Adrenal gland (tissue), 12 donors: Measurements from ENCODE around the gene PEPD. TPM values are rescaled to one million over a fixed set of nuclear protein-coding genes. Genes with fewer than 3 reads are reported as not detected.

Source experiments
- DNase-seq, 7 donors: peaks; one replicate each; pipeline ENCODE4 v3.0.0-alpha.2; 2019 to 2020
- H3K27ac ChIP-seq, 5 donors: fragments of 200-600 bp; sonication (generic) in 4 of 5; 1 replicate in 3 of 5; 2 replicates in 2 of 5; pipeline versions ENCODE4 v1.5.1 to v1.8.0; 2016 to 2020; ENCODE audit warnings: mild to moderate bottlenecking in 1 of 5
- H3K27me3 ChIP-seq: fragments of 200-600 bp; 2 replicates; pipeline ENCODE4 v1.8.0; 2021
- H3K36me3 ChIP-seq, 2 donors: fragments of 200-600 bp; replicated peaks in 1 of 2; 1 replicate in 1 of 2; 2 replicates in 1 of 2; pipeline versions ENCODE4 v1.5.1 to v1.8.0; 2018 to 2022
- H3K4me1 ChIP-seq, 2 donors: fragments of 200-600 bp; replicated peaks in 1 of 2; 1 replicate in 1 of 2; 2 replicates in 1 of 2; pipeline versions ENCODE4 v1.5.1 to v1.8.0; 2018 to 2021
- H3K4me3 ChIP-seq, 4 donors: fragments of 200-600 bp; sonication (generic) in 3 of 4; one replicate each; pipeline ENCODE4 v1.5.1; 2016 to 2018
- H3K9me3 ChIP-seq, 3 donors: fragments of 200-600 bp; sonication (generic) in 1 of 3; replicated peaks in 1 of 3; 1 replicate in 2 of 3; 2 replicates in 1 of 3; pipeline versions ENCODE4 v1.5.1 to v1.8.0; 2016 to 2021
- POLR2A ChIP-seq, 2 donors: fragments of 450-650 bp; IDR thresholded peaks; one replicate each; pipeline ENCODE4 v1.6.1; 2017; ENCODE audit warnings: antibody characterized with exemption in 2 of 2, mild to moderate bottlenecking in 2 of 2, moderate library complexity in 1 of 2
- WGBS, 4 donors: extraction: QIAGEN DNeasy Blood & Tissue Kit in 2 of 4; methylation state at CpG; one replicate each; pipeline versions ENCODE4 v1.1.5 to v1.1.7; 2013 to 2017; 5-methylcytosine and 5-hydroxymethylcytosine counted together
- intact Hi-C, 2 donors: fragments of 100-400 bp; cut with DNase I; formaldehyde crosslinking; loops; one replicate each; pipeline versions ENCODE4 v1.14.1 to v1.15.0; 2022 to 2023
- polyA plus RNA-seq, 3 donors: library from polyadenylated mRNA; stranded (reverse); fragments of 200-250 nt in 2 of 3; fragments of 350-450 nt in 1 of 3; fragmentation: Illumina TruSeq in 1 of 3; extraction: RNeasy Lipid Tissue Mini Kit (QIAGEN cat#74804) in 1 of 3; gene quantifications; one replicate each; pipeline ENCODE4 v1.2.3, GENCODE V29; 2013 to 2014
- total RNA-seq, 9 donors: library from RNA; depleted of rRNA in 4 of 9; stranded (reverse); fragments of >200 nt in 4 of 9; fragments of 120-200 nt in 1 of 9; fragmentation: NEBNext Ultra II Directional in 1 of 9; extraction: Animal tissue kit (Norgen Biotek cat#: 25700) in 1 of 9; gene quantifications; one replicate each; pipeline versions ENCODE4 v1.1.0 to v1.2.4, GENCODE V29; 2013 to 2023
- TF ChIP-seq, protein P1 (sequence below), 6 experiments: fragments of 450-650 bp in 4 of 6; fragments of 200-600 bp in 2 of 6; sonication (generic) in 1 of 6; IDR thresholded peaks; 1 replicate in 5 of 6; 2 replicates in 1 of 6; pipeline versions ENCODE4 v1.5.1 to v1.8.0; 2016 to 2021; ENCODE audit warnings: antibody characterized with exemption in 6 of 6, mild to moderate bottlenecking in 2 of 6, moderate library complexity in 1 of 6
- donor health status: healthy with polysubstance abuse.
- donor health status: Bipolar disorder and iron deficiency.
- donor health status: DM: yes; HTN: yes; CAD: no.
- donor health status: DM: no; HTN: no; CAD: no.
- donor health status: DM: no; HTN: no; CAD: no.
- donor health status: DM: yes; HTN: yes; CAD: no.

The PEPD gene
- total and polyA plus RNA-seq, 12 donors: 24.4 to 311 (median 116) TPM

DNA sequence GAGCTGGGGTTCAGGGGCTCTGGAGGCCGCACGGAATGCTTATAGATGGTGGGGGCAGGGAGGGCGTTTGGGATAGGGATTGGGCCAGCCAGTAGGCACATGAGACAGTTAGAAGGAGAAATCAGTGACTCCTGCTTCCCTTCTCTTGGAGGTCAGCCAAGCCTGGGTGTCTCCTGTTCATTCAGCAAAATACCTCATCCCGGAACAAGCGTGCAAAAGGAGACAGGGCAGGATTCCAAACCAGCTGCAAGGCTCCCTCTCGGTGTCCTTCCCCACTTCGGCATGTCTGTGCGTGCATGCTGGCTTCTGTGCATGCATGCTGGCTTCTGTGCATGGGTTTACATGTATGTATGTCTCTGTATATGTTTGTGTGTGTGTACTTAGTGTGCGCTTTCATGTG lies 37.3 kb upstream of the PEPD start:
- TF ChIP-seq, protein P1, sequence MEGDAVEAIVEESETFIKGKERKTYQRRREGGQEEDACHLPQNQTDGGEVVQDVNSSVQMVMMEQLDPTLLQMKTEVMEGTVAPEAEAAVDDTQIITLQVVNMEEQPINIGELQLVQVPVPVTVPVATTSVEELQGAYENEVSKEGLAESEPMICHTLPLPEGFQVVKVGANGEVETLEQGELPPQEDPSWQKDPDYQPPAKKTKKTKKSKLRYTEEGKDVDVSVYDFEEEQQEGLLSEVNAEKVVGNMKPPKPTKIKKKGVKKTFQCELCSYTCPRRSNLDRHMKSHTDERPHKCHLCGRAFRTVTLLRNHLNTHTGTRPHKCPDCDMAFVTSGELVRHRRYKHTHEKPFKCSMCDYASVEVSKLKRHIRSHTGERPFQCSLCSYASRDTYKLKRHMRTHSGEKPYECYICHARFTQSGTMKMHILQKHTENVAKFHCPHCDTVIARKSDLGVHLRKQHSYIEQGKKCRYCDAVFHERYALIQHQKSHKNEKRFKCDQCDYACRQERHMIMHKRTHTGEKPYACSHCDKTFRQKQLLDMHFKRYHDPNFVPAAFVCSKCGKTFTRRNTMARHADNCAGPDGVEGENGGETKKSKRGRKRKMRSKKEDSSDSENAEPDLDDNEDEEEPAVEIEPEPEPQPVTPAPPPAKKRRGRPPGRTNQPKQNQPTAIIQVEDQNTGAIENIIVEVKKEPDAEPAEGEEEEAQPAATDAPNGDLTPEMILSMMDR (IDR thresholded peaks at IDR 0.05): no peak
- TF ChIP-seq POLR2A (IDR thresholded peaks at IDR 0.05): no peak
- Histone ChIP-seq H3K9me3 (no peaks in the 10 kb centered on the region), H3K4me1 (no peaks in the 10 kb centered on the region), H3K4me3 (no peak overlapping the region), H3K27me3 (no peaks in the 10 kb centered on the region), H3K36me3 (no peaks in the 10 kb centered on the region), H3K27ac (no peak overlapping the region)
- intact Hi-C loops: no loop called here
- no peak for DNase-seq
- 52 to 57% (median 55%) methylated on average over 7 to 9 of the region's 9 CpGs for WGBS, 4 donors

DNA sequence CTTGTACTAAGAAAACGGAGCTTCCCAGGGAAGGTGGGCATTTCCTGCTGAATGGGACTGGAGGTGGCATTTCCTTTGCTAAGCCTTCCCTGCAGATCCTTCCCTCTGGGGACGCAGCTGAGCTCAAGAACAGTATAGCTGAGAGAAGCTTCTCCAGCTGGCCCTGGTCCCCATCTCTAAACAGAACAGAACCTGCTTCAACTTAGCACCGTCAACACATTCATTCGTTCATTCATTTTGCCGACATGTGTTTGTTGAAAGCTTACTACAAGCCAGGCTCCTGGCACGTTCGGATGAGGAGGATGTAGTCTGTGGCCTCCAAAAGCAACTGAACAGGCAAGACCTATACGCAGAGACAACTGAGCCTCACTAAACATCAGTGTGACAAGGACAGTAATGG lies 36.6 kb upstream of the PEPD start:
- H3K27me3 ChIP-seq: no peaks in the 10 kb centered on the region
- WGBS, 4 donors: 63 to 71% (median 66%) methylated on average over 8 of the region's 8 CpGs
- no peak overlapping the region for H3K27ac ChIP-seq
- no peak overlapping the region for H3K4me3 ChIP-seq
- no peaks in the 10 kb centered on the region for H3K4me1 ChIP-seq
- intact Hi-C loops: no loop called here
- H3K9me3 ChIP-seq: no peaks in the 10 kb centered on the region
- no peak for DNase-seq
- TF ChIP-seq, protein P1 (IDR thresholded peaks at IDR 0.05): no peak
- H3K36me3 ChIP-seq: no peaks in the 10 kb centered on the region

DNA sequence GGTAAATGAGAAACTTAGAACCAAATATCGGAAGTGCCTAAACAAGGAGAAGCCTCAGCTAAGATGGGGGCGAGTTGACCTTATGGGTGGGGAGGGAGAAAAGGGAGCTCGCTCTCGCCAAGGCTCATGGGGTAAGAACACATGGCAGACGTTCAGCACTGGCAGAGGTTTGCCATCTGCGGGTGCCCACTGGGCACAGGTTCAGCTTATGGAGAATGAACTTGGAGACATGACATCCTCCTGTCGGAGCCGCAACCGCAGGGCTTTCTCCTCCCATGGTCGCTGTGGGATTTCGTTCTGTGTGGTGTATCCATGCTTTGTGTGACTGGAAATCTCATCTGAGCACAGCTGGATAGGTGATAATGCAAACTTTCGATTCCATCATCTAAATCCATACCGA lies 36.1 kb upstream of the PEPD start:
- Histone ChIP-seq H3K4me1 (no peaks in the 10 kb centered on the region), H3K27me3 (no peaks in the 10 kb centered on the region), H3K4me3 (no peak overlapping the region), H3K27ac (no peak overlapping the region), H3K36me3 (no peaks in the 10 kb centered on the region), H3K9me3 (no peaks in the 10 kb centered on the region)
- WGBS, 4 donors: 80 to 84% (median 80%) methylated on average over 13 of the region's 13 CpGs
- no peak for TF ChIP-seq POLR2A (IDR thresholded peaks at IDR 0.05)
- TF ChIP-seq, protein P1 (IDR thresholded peaks at IDR 0.05): no peak
- intact Hi-C loops: no loop called here
- DNase-seq: no peak

DNA sequence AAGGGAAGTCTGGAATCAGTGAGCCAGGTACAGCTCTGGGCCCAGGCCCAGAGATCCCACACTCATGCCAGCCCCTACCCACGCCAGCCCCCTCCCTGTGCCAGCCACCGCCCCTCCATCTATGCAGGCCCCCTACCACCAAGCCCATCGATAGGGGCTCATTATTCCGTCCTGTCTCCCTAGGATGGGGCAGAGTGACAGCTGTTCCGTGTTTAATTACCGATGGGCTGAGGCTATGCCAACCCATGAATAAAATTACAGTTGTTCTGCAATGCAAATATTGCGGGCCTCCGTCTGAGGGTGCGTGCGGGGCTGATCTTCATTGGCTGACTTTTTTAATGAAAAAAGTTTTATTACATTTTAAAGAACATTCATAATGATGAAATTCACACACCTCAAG lies 35.6 kb upstream of the PEPD start:
- Histone ChIP-seq H3K27ac (no peak overlapping the region), H3K27me3 (no peaks in the 10 kb centered on the region), H3K36me3 (no peaks in the 10 kb centered on the region), H3K9me3 (no peaks in the 10 kb centered on the region), H3K4me3 (no peak overlapping the region), H3K4me1 (no peaks in the 10 kb centered on the region)
- TF ChIP-seq, protein P1 (IDR thresholded peaks at IDR 0.05): no peak
- TF ChIP-seq POLR2A (IDR thresholded peaks at IDR 0.05): no peak
- 75 to 82% (median 78%) methylated on average over 10 of the region's 10 CpGs for WGBS, 4 donors
- DNase-seq: no peak
- intact Hi-C loops: no loop called here
